ENCODE data around the gene CDC42. TPM values are rescaled to one million over a fixed set of nuclear protein-coding genes. Genes with fewer than 3 reads are reported as not detected.

The CDC42 gene
- total RNA-seq, 1 donor from 2014 or later = 111 TPM

- DNase-seq (ENCODE audit: low spot score in 2 of 2) = no peak
- no peak for TF ChIP-seq CTCF (IDR thresholded peaks at IDR 0.05)
- Histone ChIP-seq H3K27ac (no peak overlapping the region), H3K4me1 (no peaks in the 10 kb centered on the region), H3K9me3 (no peaks in the 10 kb centered on the region), H3K36me3 (no peaks in the 10 kb centered on the region), H3K27me3 (no peaks in the 10 kb centered on the region), H3K4me3 (no peak overlapping the region)
- intact Hi-C loops (cut with DNase I) = no loop called here
Measured at GRCh38 chr1:22126531-22126930, 74.0 kb downstream of the CDC42 start.

GRCh38 chr1:22127248-22127647 is 74.7 kb downstream of the CDC42 start:
- intact Hi-C loops (cut with DNase I) = no loop called here
- no peaks in the 10 kb centered on the region for H3K27me3 ChIP-seq
- H3K4me3 ChIP-seq = no peak overlapping the region
- no peak overlapping the region for H3K27ac ChIP-seq
- no peak for DNase-seq (ENCODE audit: low spot score in 2 of 2)
- H3K9me3 ChIP-seq = no peaks in the 10 kb centered on the region
- peaks cover 0 to 2% of the 10 kb centered on the region in 2 donors for H3K4me1 ChIP-seq
- no peak for TF ChIP-seq CTCF (IDR thresholded peaks at IDR 0.05)
- H3K36me3 ChIP-seq = no peaks in the 10 kb centered on the region

- no peak overlapping the region for H3K27ac ChIP-seq
- H3K4me1 ChIP-seq = peaks cover 0 to 5% of the 10 kb centered on the region in 2 donors
- no peak for DNase-seq (ENCODE audit: low spot score in 2 of 2)
- H3K36me3 ChIP-seq = no peaks in the 10 kb centered on the region
- intact Hi-C loops (cut with DNase I) = no loop called here
- no peaks in the 10 kb centered on the region for H3K27me3 ChIP-seq
- TF ChIP-seq CTCF (IDR thresholded peaks at IDR 0.05) = no peak
- H3K4me3 ChIP-seq = no peak overlapping the region
- H3K9me3 ChIP-seq = no peaks in the 10 kb centered on the region
Measured at GRCh38 chr1:22127731-22128130, 75.2 kb downstream of the CDC42 start.

GRCh38 chr1:22128392-22128791 is 75.9 kb downstream of the CDC42 start:
- Histone ChIP-seq H3K9me3 (no peaks in the 10 kb centered on the region), H3K27me3 (no peaks in the 10 kb centered on the region), H3K27ac (no peak overlapping the region), H3K4me3 (no peak overlapping the region), H3K4me1 (peaks cover 0 to 6% of the 10 kb centered on the region in 2 donors), H3K36me3 (no peaks in the 10 kb centered on the region)
- TF ChIP-seq CTCF (IDR thresholded peaks at IDR 0.05) = no peak
- no peak for DNase-seq (ENCODE audit: low spot score in 2 of 2)
- intact Hi-C loops (cut with DNase I) = no loop called here

GRCh38 chr1:22129501-22130117 is 77.1 kb downstream of the CDC42 start:
- Histone ChIP-seq H3K4me3 (no peak overlapping the region), H3K4me1 (peaks cover 0 to 6% of the 10 kb centered on the region in 2 donors), H3K9me3 (no peaks in the 10 kb centered on the region), H3K27me3 (no peaks in the 10 kb centered on the region), H3K27ac (no peak overlapping the region), H3K36me3 (no peaks in the 10 kb centered on the region)
- no peak for DNase-seq (ENCODE audit: low spot score in 2 of 2)
- TF ChIP-seq CTCF (IDR thresholded peaks at IDR 0.05) = no peak
- intact Hi-C loops (cut with DNase I) = no loop called here

- Histone ChIP-seq H3K36me3 (no peaks in the 10 kb centered on the region), H3K27me3 (no peaks in the 10 kb centered on the region), H3K4me3 (no peak overlapping the region), H3K27ac (no peak overlapping the region), H3K9me3 (no peaks in the 10 kb centered on the region), H3K4me1 (peaks cover 0 to 6% of the 10 kb centered on the region in 2 donors)
- intact Hi-C loops (cut with DNase I) = no loop called here
- DNase-seq (ENCODE audit: low spot score in 2 of 2) = no peak
- TF ChIP-seq CTCF (IDR thresholded peaks at IDR 0.05) = no peak
Measured at GRCh38 chr1:22131062-22131461, 78.6 kb downstream of the CDC42 start.
